Activated CD4-positive, CD25-positive, alpha-beta regulatory T cell treated with anti-CD3 and anti-CD28 coated beads, Interleukin-2, amount 50 U/mL, for 16 hours (primary cell): ENCODE measurements around the gene STRIP1.
"Not testable (repeated sequence)": the region's sequence is repeated elsewhere in the genome, so short reads cannot be mapped to it uniquely, and the experiment has no call there.

Experiments
- DNase-seq: peaks from one replicate; pipeline ENCODE4 v3.0.0-alpha.2; 2020; ENCODE audit warnings: low read depth, low spot score

STRIP1 gene

DNA sequence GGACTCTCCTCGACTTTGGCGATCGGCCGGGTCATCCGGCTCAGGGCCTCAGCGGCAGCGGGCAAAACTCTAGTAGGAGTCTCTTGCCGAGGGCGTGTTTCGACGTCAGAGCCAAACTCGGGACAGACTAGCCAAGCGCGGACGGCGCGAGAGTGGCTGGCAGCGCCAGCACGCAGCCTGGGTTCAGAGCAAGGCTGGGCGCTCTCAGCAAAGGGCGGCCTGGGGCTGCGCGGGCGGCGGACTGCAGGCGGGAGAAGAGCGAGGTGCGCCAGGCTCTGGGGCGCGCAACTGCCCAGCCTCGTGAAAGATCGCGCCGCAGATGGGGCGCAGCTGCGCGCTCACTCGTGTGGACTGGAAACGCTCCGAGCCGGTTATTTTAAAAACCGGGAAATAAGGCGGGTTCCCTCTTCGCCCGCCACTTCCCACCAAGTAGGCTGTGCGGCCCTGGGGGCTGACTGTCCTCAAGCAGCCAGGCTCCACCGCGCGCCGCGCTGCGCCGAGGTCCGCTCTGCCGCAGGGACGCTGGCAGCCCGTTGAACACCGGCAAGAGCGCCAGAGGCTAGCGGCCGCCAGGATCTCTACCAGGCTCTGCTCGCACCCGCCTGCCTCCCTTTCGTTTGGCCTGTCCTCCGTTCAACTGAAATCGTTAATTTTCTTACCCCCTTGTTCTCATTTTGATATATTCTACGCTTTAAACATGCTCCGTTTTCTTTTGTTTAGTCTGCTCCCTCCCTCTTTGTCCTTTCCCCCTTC is 33.6 kb downstream of the STRIP1 start:
- DNase-seq: no peak

DNA sequence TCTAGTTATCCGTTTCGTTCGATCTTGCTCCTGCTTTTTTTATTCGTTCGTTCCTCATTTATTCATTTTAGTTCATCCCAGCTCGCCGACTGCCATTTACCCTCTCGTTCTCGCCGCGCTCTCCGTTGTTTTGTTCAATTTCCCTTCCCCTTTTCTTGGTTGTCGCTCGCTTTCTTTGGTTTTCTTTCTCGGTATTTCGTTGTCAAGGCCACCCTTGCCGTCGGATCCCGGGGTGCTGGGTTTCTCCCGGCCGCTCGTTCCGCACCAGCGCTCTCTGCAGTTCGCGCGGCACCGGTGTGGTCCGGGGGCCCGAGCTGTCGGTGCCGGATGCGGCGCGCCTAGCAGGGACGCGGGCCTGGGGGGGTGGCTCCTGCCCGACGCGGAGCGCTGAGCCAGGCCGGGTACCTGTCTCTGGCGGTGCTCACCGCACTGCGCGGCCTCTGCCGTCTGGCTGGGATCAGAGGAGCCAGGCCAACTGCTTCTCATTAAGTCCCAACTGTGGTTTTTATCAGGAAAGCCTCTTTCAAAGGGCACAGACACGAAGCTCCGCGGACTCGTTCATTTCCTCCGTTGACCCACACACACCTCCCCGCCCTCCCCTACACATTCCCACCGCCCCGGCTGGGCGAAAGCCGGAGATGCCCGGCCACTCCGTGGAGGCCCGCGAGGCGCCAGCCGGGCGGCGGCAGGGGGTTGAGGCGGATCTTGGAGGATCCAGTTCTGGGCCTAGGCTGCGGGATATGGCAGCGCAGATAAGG is 34.4 kb downstream of the STRIP1 start:
- no peak for DNase-seq

DNA sequence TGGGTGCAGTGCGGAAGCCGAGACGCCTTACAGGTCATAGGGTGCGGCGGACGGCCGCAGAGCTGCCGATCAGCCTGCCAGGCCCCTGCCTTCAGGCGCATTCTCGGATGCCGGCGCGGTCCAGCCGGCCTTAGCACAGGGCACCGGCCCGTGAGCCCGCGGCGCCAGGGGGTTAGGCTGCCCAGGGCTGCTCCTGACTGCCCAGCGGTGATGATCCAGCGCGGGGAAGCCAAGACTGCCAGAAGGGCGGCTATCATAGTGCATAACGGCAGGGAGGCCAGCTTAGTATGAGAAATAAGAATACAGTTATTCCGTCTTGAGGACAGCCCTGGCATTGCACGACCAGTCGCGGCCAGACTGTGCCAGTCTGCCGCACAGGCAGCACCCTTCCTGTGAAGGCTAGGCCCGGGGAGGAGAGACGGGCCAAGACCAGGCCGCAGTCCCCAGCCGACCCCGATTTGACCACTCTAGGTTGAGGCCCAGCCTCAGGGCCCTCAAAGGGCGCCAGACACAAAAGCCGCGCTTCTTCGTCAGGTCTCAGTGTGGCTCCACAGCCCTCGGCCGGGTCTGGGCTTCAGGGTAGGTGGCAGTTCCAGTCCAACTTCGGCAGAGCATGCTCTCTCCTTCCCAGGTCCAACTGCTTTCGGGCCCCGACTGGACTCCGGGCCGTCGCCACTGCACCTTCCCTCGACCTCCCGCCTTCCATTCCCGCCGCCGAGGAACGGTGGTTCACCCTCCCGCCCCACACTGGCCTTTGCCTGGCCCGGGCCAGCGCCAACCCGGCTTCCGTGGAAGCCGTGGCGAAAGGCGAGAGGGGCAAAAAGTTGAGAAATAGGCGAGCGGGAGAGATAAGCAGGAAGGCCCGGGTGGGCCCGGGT is 35.2 kb downstream of the STRIP1 start:
- no peak for DNase-seq

DNA sequence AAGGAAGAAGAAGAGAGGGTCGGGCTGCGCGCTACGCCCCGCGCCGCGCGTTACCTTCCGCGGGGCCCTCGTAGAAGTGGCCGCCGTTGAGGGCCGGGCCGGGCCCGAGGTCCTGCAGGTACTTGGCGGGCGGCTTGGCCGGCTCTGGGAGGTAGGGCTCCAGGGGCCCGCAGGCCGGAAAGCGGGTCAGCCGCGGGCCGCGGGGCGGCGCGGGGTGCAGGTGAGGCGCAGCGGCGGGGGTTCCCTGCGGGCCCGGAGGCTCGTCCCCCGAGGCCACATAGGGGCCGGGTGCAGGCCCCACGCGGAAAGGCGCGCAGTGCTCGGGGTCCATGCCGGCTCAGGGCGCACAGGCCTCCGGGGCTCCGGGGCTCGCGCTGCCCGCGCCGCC is 35.9 kb downstream of the STRIP1 start:
- no peak for DNase-seq

DNA sequence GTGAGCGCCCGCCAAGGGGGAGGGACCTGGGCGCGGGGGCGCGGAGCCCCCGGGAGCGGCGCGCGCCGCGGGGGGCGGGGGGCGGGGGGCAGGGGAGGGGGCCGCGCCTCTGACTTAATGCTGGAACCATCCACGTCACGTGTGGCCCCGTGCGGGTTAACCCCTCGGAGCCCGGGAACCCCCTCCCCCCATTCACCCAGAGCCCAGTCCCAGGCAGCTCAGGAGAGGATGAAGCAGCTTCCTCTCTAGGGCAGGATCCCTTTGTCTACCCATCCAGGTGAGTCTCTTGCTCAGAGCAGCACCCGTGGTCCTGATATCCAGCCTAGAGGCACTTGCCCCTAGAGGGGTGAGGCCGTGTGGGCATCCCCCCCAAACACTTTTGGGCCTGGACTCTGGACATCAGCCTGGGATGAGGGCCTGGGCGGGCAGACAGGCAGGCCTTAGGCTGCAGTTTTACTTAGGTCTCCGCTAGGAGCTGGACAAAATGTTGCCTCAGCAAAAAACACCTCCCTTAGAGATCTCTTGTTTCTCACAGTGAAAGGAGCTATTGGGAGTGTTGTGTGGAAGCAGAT is 36.3 kb downstream of the STRIP1 start, which contains the start of gene ALX3:
ALX3 (minus strand) TSS at position 2 of the 572 bp plus-strand sequence. CDS start 60 bp downstream, outside the sequence.
- no peak for DNase-seq

DNA sequence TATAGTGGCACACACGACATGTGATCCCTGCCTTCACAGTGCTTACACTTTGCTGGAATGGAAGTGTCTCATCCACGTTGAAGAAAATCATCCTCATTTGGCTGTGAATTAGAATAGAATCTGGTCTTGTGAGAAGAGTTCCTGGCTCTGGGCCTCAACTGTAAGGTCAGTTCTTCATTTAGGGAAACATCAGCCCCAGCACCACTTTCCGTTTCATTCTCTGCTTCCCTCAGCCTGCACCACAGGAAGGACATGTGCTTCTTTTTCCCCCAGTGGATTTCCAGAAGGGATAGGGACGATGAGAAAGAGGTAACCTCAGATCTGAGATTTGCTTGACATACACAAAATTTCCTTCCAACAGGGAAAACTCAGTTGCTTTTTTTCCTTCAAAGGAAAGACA is 39.7 kb downstream of the STRIP1 start:
- DNase-seq: no peak

DNA sequence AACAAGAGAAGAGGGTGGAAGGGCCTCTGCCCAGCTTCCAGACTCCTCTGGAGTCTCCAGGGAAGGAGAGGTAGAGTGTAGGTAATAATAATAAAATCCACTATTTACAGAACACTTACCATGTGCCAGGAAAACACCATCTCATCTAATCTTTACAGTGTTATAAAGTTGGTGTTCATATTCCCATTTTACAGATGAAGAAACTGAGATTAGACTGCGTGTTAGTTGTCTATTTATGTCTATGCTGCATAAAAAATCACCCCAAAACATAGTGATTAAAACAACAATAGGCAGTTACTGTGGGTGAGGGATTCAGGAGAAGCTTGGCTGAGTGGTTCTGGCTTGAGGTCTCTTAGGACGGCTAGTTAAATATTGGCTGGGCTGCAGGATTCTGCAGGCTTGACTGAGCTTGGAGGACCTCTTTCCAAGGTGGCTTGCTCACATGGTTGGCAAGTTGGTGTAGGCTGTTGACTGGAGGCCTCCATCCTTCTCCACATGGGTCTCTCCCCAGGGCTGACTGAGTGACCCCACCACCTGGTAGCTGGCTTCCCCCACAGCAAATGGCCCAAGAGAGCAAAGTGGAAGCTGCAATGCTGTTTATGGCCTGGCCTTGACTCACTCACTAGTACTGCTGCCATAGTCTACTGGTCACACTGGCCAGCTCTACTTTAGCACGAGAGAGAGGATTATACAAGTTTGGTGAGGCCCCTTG is 42.5 kb downstream of the STRIP1 start:
- DNase-seq: no peak

DNA sequence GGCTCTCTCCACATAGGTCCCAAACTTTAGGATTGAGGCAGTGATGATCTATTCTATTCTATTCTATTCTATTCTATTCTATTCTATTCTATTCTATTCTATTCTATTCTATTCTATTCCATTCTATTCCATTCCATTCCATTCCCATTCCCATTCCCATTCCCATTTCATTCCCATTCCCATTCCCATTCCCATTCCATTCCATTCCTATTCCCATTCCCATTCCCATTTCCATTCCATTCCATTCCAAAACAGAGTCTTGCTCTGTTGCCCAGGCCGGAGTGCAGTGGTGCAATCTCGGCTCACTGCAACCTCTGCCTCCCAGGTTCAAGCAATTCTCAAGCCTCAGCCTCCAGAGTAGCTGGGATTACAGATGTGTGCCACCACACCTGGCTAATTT is 45.6 kb downstream of the STRIP1 start:
- not testable (repeated sequence) for DNase-seq

DNA sequence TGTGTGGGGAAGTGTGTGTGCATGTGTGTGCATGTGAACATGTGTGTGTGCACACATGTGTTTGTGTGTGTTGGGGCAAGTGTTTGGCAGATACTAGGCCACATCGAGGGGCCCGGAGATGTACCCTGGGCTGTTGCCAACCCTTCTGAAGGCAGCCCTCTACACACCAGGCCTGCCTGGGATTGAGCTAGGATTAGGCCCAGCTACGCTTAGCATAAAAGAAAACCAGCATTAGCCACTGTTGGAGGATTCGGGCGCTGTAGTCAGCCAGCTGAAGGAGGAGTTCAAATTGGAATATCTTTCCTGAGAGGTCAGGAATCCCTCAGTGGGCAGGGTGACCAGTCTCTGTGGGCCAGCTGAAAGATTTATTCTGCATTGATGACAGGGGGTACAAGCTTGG is 46.6 kb downstream of the STRIP1 start:
- no peak for DNase-seq

DNA sequence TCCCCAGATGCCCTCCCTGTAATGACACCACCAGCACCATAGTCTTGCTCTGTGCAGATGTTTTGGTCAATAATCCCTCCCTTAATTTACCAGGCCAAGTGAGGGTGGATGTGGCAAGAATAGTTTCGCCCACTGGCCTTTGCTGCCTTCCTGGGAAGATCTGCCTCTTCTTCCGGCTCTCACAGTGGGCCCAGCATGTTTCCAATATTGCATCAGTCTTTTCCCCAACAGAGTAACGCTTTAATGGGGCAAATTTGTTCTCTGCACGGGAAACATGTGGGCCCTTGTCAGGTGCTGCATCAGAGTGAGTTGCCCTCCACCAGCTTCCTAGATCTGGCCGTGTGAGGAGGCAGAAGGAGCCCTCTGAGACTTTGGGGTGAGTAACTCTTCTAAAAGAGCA is 48.1 kb downstream of the STRIP1 start:
- no peak for DNase-seq

DNA sequence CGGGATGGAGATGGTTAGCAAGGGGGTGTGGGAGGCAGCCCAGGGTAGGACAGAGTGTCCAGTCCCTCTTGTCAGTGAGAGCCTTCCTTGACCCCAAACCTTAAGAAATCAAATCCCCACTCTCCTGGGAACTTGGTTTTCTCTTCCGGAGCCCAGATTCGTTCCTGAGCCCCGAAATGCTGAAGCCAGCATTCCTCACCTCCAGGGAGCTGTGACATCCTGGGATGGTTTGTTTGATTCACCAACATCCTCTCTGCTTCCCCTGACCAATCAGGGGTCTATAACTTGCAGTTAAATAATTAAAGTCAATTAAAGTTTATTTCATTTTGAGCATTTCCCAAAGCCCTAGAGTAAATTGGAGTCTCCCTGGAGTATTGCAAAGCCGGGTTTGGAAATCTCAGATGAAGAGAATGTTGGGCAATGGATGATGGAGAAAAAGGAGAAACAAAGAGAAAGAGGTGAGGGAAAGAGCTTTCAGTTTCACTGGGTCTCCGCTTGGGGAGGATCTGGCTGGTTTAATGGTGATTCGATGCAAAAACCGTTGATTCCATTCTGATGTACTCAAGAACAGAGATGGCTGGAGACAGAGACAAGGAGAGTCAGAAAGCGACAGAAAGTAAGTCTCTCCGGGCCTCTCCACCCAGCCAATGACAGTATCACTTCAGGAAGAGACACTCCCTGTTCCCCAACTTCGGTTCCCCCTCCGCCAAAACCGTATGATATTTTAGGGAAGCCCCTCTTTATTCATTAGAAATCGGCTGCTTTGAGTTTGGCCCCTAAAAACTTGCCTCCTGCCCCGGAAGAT is 48.8 kb downstream of the STRIP1 start:
- no peak for DNase-seq

DNA sequence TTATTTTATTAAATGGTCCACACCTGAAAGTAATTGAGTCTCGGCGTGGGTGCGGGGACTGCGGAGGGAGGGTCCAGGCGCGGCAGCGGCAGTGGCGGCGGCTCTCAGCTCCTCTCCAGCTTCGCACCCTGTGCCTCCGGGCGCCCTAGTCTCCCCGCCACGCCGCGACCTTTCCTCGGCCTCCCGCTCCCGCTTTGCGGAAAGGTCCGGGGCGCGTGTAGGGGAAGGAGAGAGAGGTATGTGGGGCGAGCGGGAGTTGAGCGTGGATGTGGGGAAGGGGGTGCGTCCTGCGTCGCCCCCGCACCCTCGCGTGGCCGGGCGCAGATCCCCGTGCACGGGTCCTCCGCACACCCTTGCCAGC is 49.4 kb downstream of the STRIP1 start:
- DNase-seq: no peak

DNA sequence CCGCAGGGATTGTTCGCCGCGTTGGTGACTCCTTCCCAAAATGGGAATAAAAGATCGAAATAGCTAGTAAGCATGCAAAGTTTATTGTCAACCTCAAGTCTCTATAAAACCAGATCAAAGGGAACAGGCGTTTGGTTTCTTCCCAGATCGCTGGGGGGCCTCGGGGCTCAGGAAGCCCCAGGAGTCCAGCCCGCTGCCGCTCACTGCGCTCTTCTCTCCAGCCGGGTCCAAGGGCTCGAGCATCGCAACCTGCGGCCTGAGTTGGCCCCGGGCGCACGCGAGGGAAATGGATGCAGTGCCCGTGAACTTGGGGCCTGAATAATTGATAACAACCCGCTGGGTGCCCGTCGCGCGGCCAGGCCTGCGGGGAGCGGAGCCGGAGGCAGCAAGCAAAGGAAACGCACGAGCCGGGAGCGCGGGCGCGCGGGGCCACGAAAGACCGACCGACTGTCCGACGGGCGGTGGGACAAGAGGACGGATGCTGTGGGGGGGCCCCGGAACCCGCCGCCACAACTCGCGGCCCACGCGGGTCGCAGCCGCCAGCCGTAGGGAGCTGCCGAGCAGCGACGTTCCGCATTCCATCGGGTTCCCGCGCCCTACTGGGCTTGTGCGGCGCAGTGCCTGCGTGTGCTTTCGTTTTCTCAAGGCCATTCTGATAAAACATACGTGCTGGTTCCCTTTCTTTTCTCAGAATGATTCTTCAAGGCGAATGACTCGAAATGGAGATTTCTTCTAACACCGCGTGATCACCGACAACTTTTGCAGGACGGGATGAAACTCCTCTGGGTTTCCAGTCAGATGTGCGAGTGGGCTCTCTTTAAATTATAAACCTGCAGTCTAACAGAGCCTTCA is 50.0 kb downstream of the STRIP1 start:
- DNase-seq: no peak

DNA sequence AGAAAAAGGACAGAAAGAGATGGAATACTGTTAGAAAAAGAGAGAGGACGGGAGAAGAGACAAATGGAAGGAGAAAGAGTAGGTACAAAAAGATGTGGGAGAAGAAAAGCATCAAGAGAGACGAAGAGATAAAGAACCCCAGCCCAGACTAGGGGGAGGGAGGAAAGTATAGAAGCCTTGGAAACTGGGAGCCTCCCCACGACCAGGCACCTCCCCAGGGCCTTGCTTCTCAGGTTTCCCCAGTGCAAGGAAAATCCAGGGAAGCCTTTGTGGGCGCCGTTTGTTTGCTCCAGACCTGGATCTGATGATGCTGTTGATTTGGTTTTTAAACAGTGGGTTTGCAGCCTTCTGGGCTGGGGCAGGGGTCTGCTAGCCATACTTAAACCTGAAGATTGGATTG is 51.2 kb downstream of the STRIP1 start:
- DNase-seq: no peak

DNA sequence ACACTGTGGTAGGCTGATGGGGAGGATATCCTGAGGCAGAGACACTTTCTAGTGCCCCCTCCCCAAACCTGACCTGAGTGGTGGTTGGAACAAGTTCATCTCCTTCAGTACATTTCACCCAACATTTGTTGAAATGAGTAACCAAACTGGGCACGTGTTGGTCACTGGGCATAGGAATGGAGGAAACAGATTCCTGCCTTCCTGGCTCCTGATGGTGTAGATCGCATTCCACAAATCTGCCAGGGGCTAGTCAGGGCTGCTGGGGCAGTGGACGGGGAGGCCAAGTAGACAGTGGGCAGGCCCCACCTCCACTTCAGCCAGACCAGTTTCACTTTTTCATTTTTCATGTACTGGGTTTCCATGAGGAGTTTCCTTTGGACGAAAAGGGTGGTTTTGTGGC is 52.5 kb downstream of the STRIP1 start:
- DNase-seq: no peak

DNA sequence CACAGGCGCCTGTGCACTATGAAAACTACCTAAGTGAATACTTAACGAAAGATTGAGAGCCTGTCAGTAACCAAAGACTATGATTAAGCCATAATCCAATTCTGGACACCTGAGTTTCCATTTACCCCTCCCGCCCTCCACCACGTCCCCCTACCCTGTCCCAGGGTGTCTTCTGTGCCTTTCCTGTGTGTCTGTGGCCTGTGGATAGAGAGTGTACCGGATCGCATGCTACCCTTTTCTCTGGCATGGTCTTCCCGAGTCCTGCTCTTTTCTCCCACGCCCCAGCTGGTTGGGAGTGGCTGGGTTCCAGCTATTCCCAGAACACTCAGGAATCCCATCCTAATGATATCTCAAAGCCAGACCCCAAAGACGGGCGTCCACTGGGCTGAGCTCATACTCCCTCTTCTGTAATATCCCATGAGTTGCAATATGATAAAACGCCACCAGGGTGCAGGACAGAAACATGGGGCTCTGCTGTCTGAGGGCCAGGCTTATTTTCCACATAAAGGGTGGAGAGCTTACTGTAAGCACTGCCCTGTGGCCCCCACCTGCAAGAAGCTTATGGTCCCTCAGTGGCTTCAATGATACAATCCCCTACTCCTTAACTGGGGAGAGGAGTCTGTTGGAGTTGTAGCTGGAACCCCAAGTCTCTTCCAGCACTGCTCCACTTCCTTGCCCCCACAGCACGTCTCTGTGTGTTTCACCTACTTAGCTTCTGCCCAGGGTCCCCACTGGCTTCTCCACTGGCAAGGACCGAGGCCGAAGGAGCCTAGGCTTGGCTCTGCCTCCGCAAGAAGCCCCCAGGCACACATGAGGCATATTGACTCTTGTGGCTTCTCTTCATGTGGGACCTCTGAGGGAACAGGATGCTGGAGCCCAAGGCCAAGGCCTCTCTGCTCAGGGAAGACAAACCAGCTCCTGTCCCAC is 53.7 kb downstream of the STRIP1 start:
- no peak for DNase-seq

DNA sequence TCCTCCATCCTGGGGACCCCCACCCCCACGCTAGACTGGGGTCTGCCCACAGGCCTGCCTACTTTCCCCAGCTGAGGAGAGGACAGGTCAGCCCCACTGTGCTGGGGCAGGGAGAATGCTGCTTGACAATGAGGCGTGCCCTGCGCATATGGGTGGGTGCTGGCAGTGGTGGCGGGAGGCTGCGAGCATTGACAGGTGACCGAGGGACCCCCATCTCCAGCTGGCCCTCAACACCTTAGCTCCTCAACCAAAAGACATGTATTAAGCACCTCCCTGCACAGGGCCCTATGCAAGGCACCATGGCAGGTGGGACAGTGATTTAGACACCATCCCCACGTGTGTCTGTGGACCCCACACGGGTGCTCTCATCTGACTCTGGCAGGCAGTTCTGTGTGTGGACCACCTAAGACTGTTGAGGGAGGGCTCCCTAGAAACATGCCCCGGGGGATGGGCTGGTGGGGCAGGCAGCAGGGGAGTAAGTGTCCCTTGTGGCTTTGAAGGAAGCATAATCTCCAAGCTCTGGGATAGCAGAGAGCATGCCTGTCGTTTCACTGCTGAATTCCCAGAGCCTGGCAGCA is 54.4 kb downstream of the STRIP1 start:
- no peak for DNase-seq
